ENCODE results near the gene UACA. TPM values are rescaled to one million over a fixed set of nuclear protein-coding genes. Genes with fewer than 3 reads are reported as not detected.

UACA gene
- total and polyA plus RNA-seq, 2 of the 8 experiments (the other 6 are each of a cell fraction or from before 2014, with no cell fraction given), result 28.6 to 38.9 TPM

- TF ChIP-seq CHD7 (IDR thresholded peaks at IDR 0.05; ENCODE audit: insufficient replicate concordance, low read length), result no peak
- TF ChIP-seq POLR2AphosphoS5 (IDR thresholded peaks at IDR 0.05; ENCODE audit: low read depth, low read length), result no peak
- TF ChIP-seq SP1 (IDR thresholded peaks at IDR 0.05; ENCODE audit: low read depth, low read length), result no peak
- TF ChIP-seq TEAD4 (IDR thresholded peaks at IDR 0.05; ENCODE audit: low read depth, low read length), result no peak
- TF ChIP-seq ASH2L (IDR thresholded peaks at IDR 0.05; ENCODE audit: low read length), result no peak
- no peak for TF ChIP-seq BCL11A (IDR thresholded peaks at IDR 0.05; ENCODE audit: low read depth in 2 of 2, low read length in 2 of 2)
- no peak for TF ChIP-seq USF2 (IDR thresholded peaks at IDR 0.05; ENCODE audit: low read length)
- no peak for TF ChIP-seq NANOG (IDR thresholded peaks at IDR 0.05; ENCODE audit: insufficient read depth, low read depth, low read length, poor library complexity, severe bottlenecking)
- TF ChIP-seq EGR1 (IDR thresholded peaks at IDR 0.05; ENCODE audit: borderline replicate concordance, low read depth, low read length), result no peak
These were observed 4.4 kb downstream of the UACA start (continued) for GRCh38 chr15:70758790-70759462.
